GM20000 (cell line): ENCODE results near the gene TBC1D22B.
"Not testable (repeated sequence)": the region's sequence is repeated elsewhere in the genome, so short reads cannot be mapped to it uniquely, and the experiment has no call there.

Experiments used
- DNase-seq: peaks from one replicate; pipeline ENCODE4 v3.0.0; 2012; ENCODE audit warnings: low spot score
- CTCF ChIP-seq: IDR thresholded peaks from 2 replicates; pipeline ENCODE4 v1.5.1; 2012; ENCODE audit warnings: mild to moderate bottlenecking, control low read depth; ENCODE audit errors: extremely low read depth, missing control alignments

Gene TBC1D22B

GRCh38 chr6:37340639-37340943 is 83.0 kb downstream of the TBC1D22B start:
- no peak for TF ChIP-seq CTCF
- DNase-seq, result no peak

GRCh38 chr6:37343248-37343647 is 85.7 kb downstream of the TBC1D22B start:
- DNase-seq, result no peak
- TF ChIP-seq CTCF, result no peak

- DNase-seq, result no peak
- TF ChIP-seq CTCF, result no peak
Observed at GRCh38 chr6:37344308-37344707, 86.7 kb downstream of the TBC1D22B start.

- DNase-seq, result not testable (repeated sequence)
Observed at GRCh38 chr6:37345804-37346203, 88.2 kb downstream of the TBC1D22B start.

GRCh38 chr6:37347177-37347576 is 89.6 kb downstream of the TBC1D22B start:
- DNase-seq, result no peak
- TF ChIP-seq CTCF, result no peak

- DNase-seq, result no peak
- TF ChIP-seq CTCF, result no peak
Observed at GRCh38 chr6:37347670-37348111, 90.1 kb downstream of the TBC1D22B start.

- no peak for TF ChIP-seq CTCF
- no peak for DNase-seq
Observed at GRCh38 chr6:37351027-37351426, 93.5 kb downstream of the TBC1D22B start.

GRCh38 chr6:37352384-37352783 is 94.8 kb downstream of the TBC1D22B start:
- TF ChIP-seq CTCF, result no peak
- no peak for DNase-seq
